ENCODE results near the gene LRMDA. TPM values are rescaled to one million over a fixed set of nuclear protein-coding genes. Genes with fewer than 3 reads are reported as not detected.

The LRMDA gene
- total and polyA plus RNA-seq, 10 of the 15 experiments (the other 5 are each of a cell fraction or from before 2014, with no cell fraction given): 0.07 to 0.54 (median 0.29) TPM; not detected in 4

- RAD21 ChIA-PET (ENCODE audit: unreplicated experiment): no interaction called here
- DNase-seq (ENCODE audit: low read depth, low spot score) (no peak), ATAC-seq (peak; percentile 57), FAIRE-seq (no peak)
- CTCF ChIA-PET: no interaction called here
- in situ Hi-C loops (cut with MboI) (no loop called here), intact Hi-C loops (cut with micrococcal nuclease; ENCODE audit: unreplicated experiment) (no loop called here)
- Histone ChIP-seq H3K4me2 (ENCODE audit: control insufficient read depth, insufficient read depth) (no peak overlapping the region), H2AFZ (ENCODE audit: control insufficient read depth, low read depth, low read length) (no peak overlapping the region), H3K27ac (ENCODE audit: control insufficient read depth, insufficient read depth) (no peak overlapping the region), H3K36me3 (ENCODE audit: control insufficient read depth in 2 of 2, insufficient read depth in 2 of 2, low read length in 1 of 2) (no peaks in the 10 kb centered on the region), H4K20me1 (ENCODE audit: control insufficient read depth, insufficient read depth) (no peaks in the 10 kb centered on the region), H3K9me3 (replicated peaks; ENCODE audit: control insufficient read depth, insufficient read depth, low read length) (no peaks in the 10 kb centered on the region), H3K79me2 (ENCODE audit: control insufficient read depth, insufficient read depth, low read length) (no peaks in the 10 kb centered on the region), H3K4me3 (no peak overlapping the region), H3K9ac (ENCODE audit: control insufficient read depth, insufficient read depth, low read length) (no peak overlapping the region), H3K27me3 (replicated peaks in 1 of 2; ENCODE audit: control insufficient read depth in 2 of 2, insufficient read depth in 2 of 2, low read length in 1 of 2) (no peaks in the 10 kb centered on the region), H3K4me1 (ENCODE audit: control insufficient read depth, insufficient read depth, low read length) (no peaks in the 10 kb centered on the region)
- 13% methylated on average over 6 of the region's 6 CpGs for WGBS (ENCODE audit: insufficient coverage, insufficient replicate concordance, low lambda C conversion rate, missing lambda C conversion rate)
- TF ChIP-seq REST (IDR thresholded peaks at IDR 0.05; ENCODE audit: low read depth, low read length) (no peak), ZNF24 (IDR thresholded peaks at IDR 0.05) (0 out of 2 replicates have a peak, but pooled peaks have one; percentile 13), EZH2 (IDR thresholded peaks at IDR 0.05; ENCODE audit: borderline replicate concordance, control insufficient read depth, low read depth, low read length) (no peak)
- POLR2A ChIA-PET: no interaction called here
- SMC1A ChIA-PET (ENCODE audit: uncharacterized antibody, unreplicated experiment): interaction anchor here (1.1 kb wide), 1 partner anchor 34 kb away, joined by 3 read pairs; no protein-coding TSS in a partner anchor
- no TSS peak for BruUV-seq (replicated peaks)
Measured at GRCh38 chr10:76466836-76467503, 1035.5 kb downstream of the LRMDA start.

Measured in GM12878 (cell line).